ENCODE measurements around the gene PTPRG.

PTPRG gene

GRCh38 chr3:61829722-61830350 is 268.5 kb downstream of the PTPRG start:
- no peak for DNase-seq (ENCODE audit: low read depth)

- DNase-seq (ENCODE audit: low read depth): no peak
Measured at GRCh38 chr3:61831973-61832372, 270.6 kb downstream of the PTPRG start.

- DNase-seq (ENCODE audit: low read depth): no peak
Measured at GRCh38 chr3:61832375-61833229, 271.2 kb downstream of the PTPRG start.

- DNase-seq (ENCODE audit: low read depth): no peak
Measured at GRCh38 chr3:61839256-61839655, 277.9 kb downstream of the PTPRG start.

- DNase-seq (ENCODE audit: low read depth): no peak
Measured at GRCh38 chr3:61841111-61841845, 279.9 kb downstream of the PTPRG start.

- no peak for DNase-seq (ENCODE audit: low read depth)
Measured at GRCh38 chr3:61841988-61842387, 280.6 kb downstream of the PTPRG start.

GRCh38 chr3:61844346-61844745 is 283.0 kb downstream of the PTPRG start:
- DNase-seq (ENCODE audit: low read depth): no peak

- no peak for DNase-seq (ENCODE audit: low read depth)
Measured at GRCh38 chr3:61846488-61846887, 285.1 kb downstream of the PTPRG start.

GRCh38 chr3:61847784-61848462 is 286.6 kb downstream of the PTPRG start:
- DNase-seq (ENCODE audit: low read depth): no peak

- no peak for DNase-seq (ENCODE audit: low read depth)
Measured at GRCh38 chr3:61848885-61849284, 287.5 kb downstream of the PTPRG start.

GRCh38 chr3:61853912-61854311 is 292.5 kb downstream of the PTPRG start:
- no peak for DNase-seq (ENCODE audit: low read depth)

GRCh38 chr3:61855211-61855610 is 293.8 kb downstream of the PTPRG start:
- no peak for DNase-seq (ENCODE audit: low read depth)

- no peak for DNase-seq (ENCODE audit: low read depth)
Measured at GRCh38 chr3:61857297-61857696, 295.9 kb downstream of the PTPRG start.

GRCh38 chr3:61858054-61858453 is 296.7 kb downstream of the PTPRG start:
- DNase-seq (ENCODE audit: low read depth): no peak

- DNase-seq (ENCODE audit: low read depth): no peak
Measured at GRCh38 chr3:61861410-61861809, 300.0 kb downstream of the PTPRG start.

GRCh38 chr3:61862614-61863289 is 301.4 kb downstream of the PTPRG start:
- DNase-seq (ENCODE audit: low read depth): no peak

- DNase-seq (ENCODE audit: low read depth): no peak
Measured at GRCh38 chr3:61863579-61863978, 302.2 kb downstream of the PTPRG start.

GRCh38 chr3:61864886-61865285 is 303.5 kb downstream of the PTPRG start:
- no peak for DNase-seq (ENCODE audit: low read depth)

GRCh38 chr3:61865466-61866152 is 304.2 kb downstream of the PTPRG start:
- no peak for DNase-seq (ENCODE audit: low read depth)

- no peak for DNase-seq (ENCODE audit: low read depth)
Measured at GRCh38 chr3:61866153-61866542, 304.8 kb downstream of the PTPRG start.

- no peak for DNase-seq (ENCODE audit: low read depth)
Measured at GRCh38 chr3:61866961-61867461, 305.6 kb downstream of the PTPRG start.
